GM21526 (cell line): ENCODE measurements around the gene THBS2.
"Not testable (repeated sequence)": the region's sequence is repeated elsewhere in the genome, so short reads cannot be mapped to it uniquely, and the experiment has no call there.

Experiments
- ATAC-seq: cut with Tn5 transposase; IDR thresholded peaks from one replicate; pipeline ENCODE4 v1.9.1; 2021; ENCODE audit warnings: moderate library complexity; ENCODE audit not compliant: unreplicated experiment, low FRiP score

The THBS2 gene

GRCh38 chr6:169213814-169214520, 39.7 kb downstream of the THBS2 start:
- ATAC-seq, result no peak

GRCh38 chr6:169212897-169213813, 40.5 kb downstream of the THBS2 start:
- peak; percentile 100 for ATAC-seq

GRCh38 chr6:169212436-169212835, 41.2 kb downstream of the THBS2 start:
- no peak for ATAC-seq

- no peak for ATAC-seq
These were observed 41.8 kb downstream of the THBS2 start for GRCh38 chr6:169211881-169212280.

- no peak for ATAC-seq
These were observed 43.0 kb downstream of the THBS2 start for GRCh38 chr6:169210611-169211010.

GRCh38 chr6:169208011-169208410, 45.6 kb downstream of the THBS2 start:
- no peak for ATAC-seq

- ATAC-seq, result no peak
These were observed 46.2 kb downstream of the THBS2 start for GRCh38 chr6:169207482-169207881.

GRCh38 chr6:169205176-169206160, 48.2 kb downstream of the THBS2 start:
- ATAC-seq, result no peak

- no peak for ATAC-seq
These were observed 49.5 kb downstream of the THBS2 start for GRCh38 chr6:169204167-169204566.

GRCh38 chr6:169201985-169202384, 51.7 kb downstream of the THBS2 start:
- no peak for ATAC-seq

GRCh38 chr6:169200893-169201514, 52.6 kb downstream of the THBS2 start:
- no peak for ATAC-seq

- no peak for ATAC-seq
These were observed 53.9 kb downstream of the THBS2 start for GRCh38 chr6:169199625-169200335.

- ATAC-seq, result no peak
These were observed 54.8 kb downstream of the THBS2 start for GRCh38 chr6:169198885-169199284.

GRCh38 chr6:169197929-169198328, 55.7 kb downstream of the THBS2 start:
- ATAC-seq, result not testable (repeated sequence)

- ATAC-seq, result not testable (repeated sequence)
These were observed 57.4 kb downstream of the THBS2 start for GRCh38 chr6:169196279-169196678.

GRCh38 chr6:169194737-169195136, 58.9 kb downstream of the THBS2 start:
- ATAC-seq, result no peak

GRCh38 chr6:169190970-169191369, 62.7 kb downstream of the THBS2 start:
- no peak for ATAC-seq

GRCh38 chr6:169190144-169190584, 63.5 kb downstream of the THBS2 start:
- ATAC-seq, result no peak

- ATAC-seq, result no peak
These were observed 64.0 kb downstream of the THBS2 start for GRCh38 chr6:169189686-169190085.
